Measurements from ENCODE around the gene CD79A. TPM values are rescaled to one million over a fixed set of nuclear protein-coding genes. Genes with fewer than 3 reads are reported as not detected.

Gene CD79A
- total RNA-seq, 1 experiment from 2014 or later, result 0.69 TPM

GRCh38 chr19:41904118-41904870, 27.2 kb downstream of the CD79A start:
- ATAC-seq (no peak; the same call in 1 of the 2 replicates), DNase-seq (ENCODE audit: low read depth, low spot score) (no peak)
- TF ChIP-seq ZBTB33 (IDR thresholded peaks at IDR 0.05; ENCODE audit: extremely low read depth, insufficient replicate concordance, low read length) (no peak), ZFX (IDR thresholded peaks at IDR 0.05) (no peak), CEBPB (IDR thresholded peaks at IDR 0.05; ENCODE audit: low read depth) (no peak), TCF7L2 (IDR thresholded peaks at IDR 0.05; ENCODE audit: borderline replicate concordance, extremely low read depth, insufficient read depth, insufficient read length) (no peak), ELF1 (IDR thresholded peaks at IDR 0.05; ENCODE audit: borderline replicate concordance, low read depth) (no peak), CBX3 (IDR thresholded peaks at IDR 0.05; ENCODE audit: low read depth) (no peak), RAD21 (IDR thresholded peaks at IDR 0.05; ENCODE audit: low read depth) (no peak), FOSL1 (IDR thresholded peaks at IDR 0.05; ENCODE audit: low read depth) (no peak)
- H3K4me1 ChIP-seq (ENCODE audit: control insufficient read depth in 1 of 2, insufficient read depth in 2 of 2, low read length in 2 of 2), result peaks cover 0 to 6% of the 10 kb centered on the region in 2 experiments; a peak in 1 of 4 replicates
- intact Hi-C loops (cut with micrococcal nuclease), result no loop called here
- H3K9me2 ChIP-seq (ENCODE audit: insufficient read depth), result no peaks in the 10 kb centered on the region
- H3K36me3 ChIP-seq (ENCODE audit: control insufficient read depth in 1 of 2, insufficient read depth in 2 of 2, low read length in 2 of 2), result peaks cover 33 to 44% of the 10 kb centered on the region in 2 experiments; a peak in 3 of 4 replicates
- no peaks in the 10 kb centered on the region for H3K9me3 ChIP-seq (ENCODE audit: control insufficient read depth in 1 of 2, insufficient read depth in 1 of 2, low read depth in 1 of 2, low read length in 2 of 2)
- BruUV-seq (replicated peaks), result no TSS peak
- H3K9ac ChIP-seq (ENCODE audit: low read length), result no peak overlapping the region
- H4K20me1 ChIP-seq (ENCODE audit: insufficient read depth), result no peaks in the 10 kb centered on the region
- RAD21 ChIA-PET (ENCODE audit: low non-redundant PET in 1 of 2, low total read pairs in 2 of 2, uncharacterized antibody in 2 of 2, unreplicated experiment in 2 of 2), result no interaction called here
- peak overlapping the region; percentile 40; the same call in 1 of the 2 replicates for H3K27ac ChIP-seq (ENCODE audit: low read depth, low read length)
- POLR2A ChIA-PET, result no interaction called here
- H3K27me3 ChIP-seq (ENCODE audit: insufficient read depth, low read length), result no peaks in the 10 kb centered on the region
- H3K4me2 ChIP-seq (ENCODE audit: low read length), result no peak overlapping the region
- CTCF ChIA-PET, result no interaction called here
- H3K79me2 ChIP-seq (ENCODE audit: insufficient read depth, low read length), result no peaks in the 10 kb centered on the region
- no peak overlapping the region for H3K4me3 ChIP-seq (replicated peaks in 1 of 2; ENCODE audit: low read depth in 1 of 2, low read length in 2 of 2)
- H2AFZ ChIP-seq (ENCODE audit: low read depth, low read length, poor library complexity, severe bottlenecking), result no peak overlapping the region

All from HCT116 (cell line).